Measurements from ENCODE around the gene ARL6IP5.
A peak's percentile ranks its signal among the peaks of the same experiment; 100 is the strongest.

ARL6IP5 gene, protein sequence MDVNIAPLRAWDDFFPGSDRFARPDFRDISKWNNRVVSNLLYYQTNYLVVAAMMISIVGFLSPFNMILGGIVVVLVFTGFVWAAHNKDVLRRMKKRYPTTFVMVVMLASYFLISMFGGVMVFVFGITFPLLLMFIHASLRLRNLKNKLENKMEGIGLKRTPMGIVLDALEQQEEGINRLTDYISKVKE

DNA sequence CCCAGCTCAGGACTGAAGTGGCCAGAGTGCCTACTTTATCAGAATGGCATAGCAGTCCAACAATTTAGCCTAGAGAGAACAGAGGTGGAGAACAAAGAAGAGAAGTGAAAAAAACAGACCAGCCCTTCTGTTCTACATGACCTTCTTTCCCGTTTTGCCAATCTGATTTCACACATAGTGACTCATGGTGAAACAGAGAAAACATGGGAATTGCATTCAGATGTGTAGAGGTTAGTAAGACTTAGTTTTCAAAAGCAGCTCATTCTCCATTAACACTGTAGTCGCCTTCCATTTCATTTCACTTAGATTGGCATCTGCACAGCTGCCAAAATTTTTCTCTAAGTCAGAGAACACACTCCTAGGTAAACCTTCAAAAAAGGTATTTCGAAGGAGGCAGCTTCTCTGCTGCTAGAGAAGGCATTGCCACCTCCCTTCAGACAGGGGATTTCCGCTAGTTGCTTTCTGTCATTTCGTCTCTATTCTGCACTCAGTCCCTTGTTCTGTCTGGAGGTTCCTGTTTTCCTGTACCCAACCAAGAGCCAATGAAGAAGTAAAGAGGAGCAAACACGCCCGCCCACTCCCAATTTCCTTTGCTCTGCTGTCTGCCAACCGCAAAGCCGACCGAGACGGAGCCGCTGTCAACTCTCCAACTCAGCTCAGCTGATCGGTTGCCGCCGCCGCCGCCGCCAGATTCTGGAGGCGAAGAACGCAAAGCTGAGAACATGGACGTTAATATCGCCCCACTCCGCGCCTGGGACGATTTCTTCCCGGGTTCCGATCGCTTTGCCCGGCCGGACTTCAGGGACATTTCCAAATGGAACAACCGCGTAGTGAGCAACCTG lies at the start of gene ARL6IP5:
Gene ARL6IP5 (plus strand): TSS at position 612 of the 842 bp plus-strand sequence. CDS start 111 bp downstream, at position 723.
- peak; percentile 99 for DNase-seq

DNA sequence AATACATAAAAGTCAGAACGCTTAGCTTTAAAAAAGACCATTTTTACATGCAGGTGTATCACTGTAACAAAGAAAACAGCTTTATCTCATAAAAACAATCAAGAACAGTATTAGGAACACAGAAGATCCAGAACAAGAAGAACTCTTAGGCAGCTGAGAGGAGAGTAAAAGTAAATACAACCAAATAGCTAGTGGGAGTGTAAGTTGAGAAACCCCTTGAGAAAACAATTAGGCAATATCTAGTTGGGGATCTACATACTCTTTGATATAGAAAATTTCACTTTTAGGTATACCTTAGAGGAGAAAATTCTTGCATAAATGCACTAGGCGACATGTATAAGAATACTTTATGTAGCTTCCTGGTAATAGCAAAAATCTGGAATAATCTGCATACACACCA lies 40.1 kb upstream of the ARL6IP5 start:
- DNase-seq: no peak

DNA sequence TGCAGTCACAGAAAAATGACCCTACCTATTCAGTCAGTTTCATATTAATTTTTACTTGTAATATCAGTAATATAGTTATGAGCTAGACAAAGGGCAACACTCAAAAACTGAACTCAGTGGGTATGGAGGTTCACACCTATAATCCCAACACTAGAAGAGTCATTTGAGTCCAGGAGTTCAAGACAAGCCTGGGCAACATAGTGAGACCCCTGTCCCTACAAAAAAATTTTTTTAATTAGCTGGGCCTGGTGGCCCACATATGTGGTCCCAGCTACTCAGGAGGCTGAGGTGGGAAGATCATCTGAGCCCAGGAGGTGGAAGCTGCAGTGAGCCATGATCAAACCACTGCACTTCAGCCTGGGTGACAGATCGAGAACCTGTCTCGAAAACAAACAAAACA lies 35.7 kb upstream of the ARL6IP5 start:
- no peak for DNase-seq

DNA sequence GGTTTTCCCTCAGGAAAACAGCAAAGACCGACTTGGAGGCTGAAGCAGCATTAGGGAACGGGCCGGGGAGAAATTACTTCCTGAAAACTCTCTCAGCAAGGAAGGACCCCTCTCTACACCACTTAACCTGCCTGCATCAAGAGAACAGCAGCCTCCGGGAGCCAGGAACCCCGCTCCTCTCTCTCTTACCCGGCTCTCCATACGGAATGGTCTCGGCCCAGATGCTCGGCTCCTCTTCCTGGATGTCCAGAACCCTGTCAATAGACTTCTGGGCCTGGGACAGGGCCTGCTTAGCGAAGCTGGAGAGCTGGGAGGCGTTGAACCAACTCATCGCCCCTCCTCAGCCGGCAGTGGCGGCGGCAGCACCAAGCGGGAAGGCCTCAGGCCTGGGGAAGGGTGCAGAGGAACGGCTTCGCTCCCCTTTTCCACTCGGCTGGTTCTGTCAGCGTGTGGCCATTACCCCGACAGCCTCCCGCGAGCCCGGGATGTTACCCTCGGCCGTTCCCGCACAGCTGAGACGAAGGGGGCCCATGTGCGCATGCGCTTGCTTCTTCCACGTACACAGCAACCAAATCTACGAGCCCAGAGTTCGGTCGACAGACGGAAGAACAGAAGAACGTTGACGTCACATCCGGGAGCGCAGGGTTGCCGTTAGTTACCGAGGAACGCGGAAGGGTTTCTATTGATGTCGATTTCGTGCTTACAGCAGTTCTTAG lies 32.8 kb upstream of the ARL6IP5 start, which contains the start of gene TMF1:
Gene TMF1 (minus strand): TSS at position 578 of the 716 bp plus-strand sequence. CDS start 247 bp downstream, at position 331.
- peak; percentile 100 for DNase-seq

DNA sequence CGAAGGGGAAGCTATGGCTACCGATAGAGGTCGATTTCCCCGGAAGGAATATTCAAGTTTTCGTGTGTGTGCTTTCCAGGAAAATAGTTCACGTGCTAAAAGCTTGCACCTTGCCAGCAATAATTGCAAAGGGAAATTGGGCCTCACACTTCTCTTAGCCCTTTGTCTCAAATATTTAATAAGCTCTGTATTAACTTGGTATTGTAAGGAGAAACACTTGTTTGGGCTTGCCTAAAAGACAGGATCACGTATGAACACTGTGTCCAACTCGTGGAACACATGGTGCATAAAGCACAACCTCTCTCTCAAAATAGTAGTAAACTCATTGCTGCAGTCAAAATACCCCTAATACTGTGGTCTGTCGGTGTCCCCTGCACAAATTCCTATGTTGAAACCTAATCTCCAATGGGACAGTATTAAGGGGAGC lies 32.3 kb upstream of the ARL6IP5 start:
- DNase-seq: no peak

DNA sequence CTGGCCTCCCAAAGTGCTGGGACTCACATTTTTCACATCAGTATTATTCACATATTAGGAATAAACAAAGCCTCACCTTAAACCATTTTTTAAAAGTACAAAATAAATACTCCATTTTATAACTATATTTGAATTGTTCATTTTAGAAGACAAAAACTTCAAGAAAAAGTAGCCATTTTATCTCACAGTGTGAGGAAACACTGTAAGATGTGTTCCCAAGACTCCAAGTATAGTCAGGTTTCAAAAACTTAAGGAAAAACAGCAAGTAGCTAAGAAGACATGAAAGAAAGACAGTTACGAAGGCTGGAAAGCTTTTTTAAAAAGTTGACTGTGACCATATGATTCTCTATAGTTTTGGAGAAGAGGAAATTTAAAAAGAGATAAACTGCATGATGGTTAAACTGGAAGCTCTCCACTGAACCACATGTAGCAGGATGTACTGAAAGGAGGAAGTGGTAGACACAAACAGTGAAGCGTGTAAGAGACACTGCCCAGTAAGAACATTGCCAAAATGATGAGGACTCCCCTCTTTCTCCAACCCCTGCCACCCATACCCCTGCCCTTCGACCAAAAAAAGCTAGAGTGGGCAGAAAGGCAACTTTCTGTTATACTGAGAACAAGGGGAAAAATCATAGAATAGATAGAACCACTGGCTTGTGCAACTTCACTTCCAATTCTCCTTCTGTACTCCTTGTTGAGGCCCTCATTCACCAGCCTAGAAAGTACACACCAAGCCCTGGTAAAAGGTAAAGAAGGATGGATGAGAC lies 26.4 kb upstream of the ARL6IP5 start:
- DNase-seq: peak; percentile 85

DNA sequence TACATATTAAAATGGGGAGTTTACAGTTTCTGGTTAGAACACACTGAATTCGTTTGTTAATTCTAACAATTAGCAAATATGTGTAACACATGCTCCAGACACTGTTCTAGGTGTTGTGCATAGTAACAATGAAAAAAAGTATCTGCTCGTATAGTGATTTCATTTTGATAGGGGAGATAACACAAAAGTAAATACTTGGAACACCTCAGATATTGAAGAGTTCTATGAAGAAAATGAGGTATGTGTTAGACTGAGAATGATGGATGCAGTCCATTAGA lies 25.9 kb upstream of the ARL6IP5 start:
- DNase-seq: no peak

DNA sequence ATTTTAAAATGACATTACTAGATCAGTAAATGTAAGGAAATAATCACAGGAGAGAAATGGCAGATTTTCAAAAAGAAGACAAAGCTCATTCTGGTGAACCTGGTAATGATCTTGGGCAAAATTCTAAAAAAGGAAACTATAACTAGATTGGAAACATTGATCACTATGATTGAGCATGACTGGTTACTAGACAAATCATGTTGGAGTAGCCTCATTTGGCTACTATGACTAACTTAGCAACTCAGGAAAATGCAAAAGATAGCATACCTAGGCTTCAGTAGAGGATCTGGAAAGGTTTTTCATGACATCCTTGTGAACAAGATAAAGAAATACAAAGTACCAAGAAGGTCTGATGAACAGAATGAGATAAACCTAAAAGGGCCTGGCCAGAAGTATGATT lies 25.0 kb upstream of the ARL6IP5 start:
- DNase-seq: no peak

DNA sequence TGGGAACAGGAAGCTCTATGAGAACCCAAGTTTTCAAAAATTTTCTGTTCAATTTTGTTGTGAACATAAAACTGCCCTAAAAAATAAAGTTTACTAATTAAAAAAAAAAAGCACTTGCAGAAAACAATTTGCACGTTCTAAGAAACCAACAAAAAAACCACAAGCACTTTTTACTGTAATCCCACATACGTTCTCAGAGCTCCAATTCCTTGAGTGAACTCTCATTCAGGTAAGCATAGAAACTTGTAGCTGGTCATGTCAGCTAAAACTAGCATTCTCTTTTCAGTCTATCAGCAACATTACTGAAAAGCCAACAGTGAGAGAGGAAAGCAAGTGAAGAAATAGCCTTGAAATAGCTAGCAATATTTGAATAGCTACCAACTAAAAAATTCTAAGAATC lies 21.1 kb upstream of the ARL6IP5 start:
- no peak for DNase-seq

DNA sequence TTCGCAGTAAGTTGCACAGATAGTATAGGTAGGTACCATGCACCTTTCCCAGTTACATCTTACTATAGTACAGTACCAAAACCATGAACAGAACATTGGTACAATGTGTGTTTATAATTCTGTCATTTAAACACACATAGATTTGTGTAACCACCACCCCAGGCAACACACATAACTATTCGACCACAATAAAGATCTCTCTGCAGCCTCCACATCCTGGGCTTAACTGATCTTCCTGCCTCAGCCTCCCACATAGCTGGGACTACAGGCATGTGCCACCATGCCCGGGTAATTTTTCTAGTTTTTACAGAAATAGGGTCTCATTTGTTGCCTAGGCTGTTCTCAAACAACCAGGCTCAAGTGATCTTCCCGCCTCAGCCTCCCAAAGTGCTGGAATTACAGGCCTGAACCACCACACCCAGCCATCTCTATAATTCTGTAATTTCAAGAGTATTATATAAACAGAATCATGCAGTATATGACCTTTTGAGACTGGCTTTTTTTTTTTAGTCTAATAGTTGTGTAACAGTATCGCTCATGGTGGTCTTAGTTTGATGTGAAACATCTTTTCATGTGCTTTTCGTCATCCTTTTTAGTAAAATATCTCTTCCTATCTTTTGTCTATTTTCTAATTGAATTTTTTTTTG lies 19.3 kb upstream of the ARL6IP5 start:
- no peak for DNase-seq

DNA sequence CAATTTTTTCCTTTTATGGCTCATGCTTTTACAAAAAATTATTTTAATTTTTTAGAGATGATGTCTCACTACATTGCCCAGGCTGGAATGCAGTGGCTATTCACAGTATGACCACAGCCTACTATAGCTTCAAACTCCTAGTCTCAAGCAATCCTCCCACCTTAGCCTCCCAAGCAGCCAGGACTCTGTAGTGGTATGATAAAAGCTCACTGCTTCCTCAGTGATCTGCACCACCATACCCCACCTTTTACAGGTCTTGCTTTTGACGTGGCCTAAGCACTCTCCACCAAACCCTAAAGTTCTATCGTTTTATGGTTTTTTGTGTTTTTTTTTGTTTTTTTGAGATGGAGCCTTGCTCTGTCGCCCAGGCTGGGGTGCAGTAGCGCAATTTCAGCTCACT lies 18.6 kb upstream of the ARL6IP5 start:
- DNase-seq: no peak

DNA sequence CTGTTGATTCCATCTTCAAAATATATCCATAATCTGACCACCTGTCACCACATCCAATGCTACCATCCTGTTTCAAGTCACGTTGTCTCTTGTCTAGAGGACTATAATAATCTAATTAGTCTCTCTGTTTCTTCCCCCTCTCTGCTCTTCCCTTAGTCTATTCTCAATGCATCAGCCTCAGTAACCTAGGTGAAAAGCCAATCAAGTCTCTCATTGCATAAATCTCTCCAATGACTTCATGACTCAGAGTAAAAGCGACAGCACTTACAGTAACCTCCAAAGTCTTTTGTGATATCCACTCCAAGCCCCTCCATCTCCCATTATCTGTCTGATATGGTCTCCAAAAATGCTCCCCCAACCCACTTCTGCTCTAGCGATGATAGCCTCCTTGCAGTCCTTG lies 11.8 kb upstream of the ARL6IP5 start:
- DNase-seq: no peak

DNA sequence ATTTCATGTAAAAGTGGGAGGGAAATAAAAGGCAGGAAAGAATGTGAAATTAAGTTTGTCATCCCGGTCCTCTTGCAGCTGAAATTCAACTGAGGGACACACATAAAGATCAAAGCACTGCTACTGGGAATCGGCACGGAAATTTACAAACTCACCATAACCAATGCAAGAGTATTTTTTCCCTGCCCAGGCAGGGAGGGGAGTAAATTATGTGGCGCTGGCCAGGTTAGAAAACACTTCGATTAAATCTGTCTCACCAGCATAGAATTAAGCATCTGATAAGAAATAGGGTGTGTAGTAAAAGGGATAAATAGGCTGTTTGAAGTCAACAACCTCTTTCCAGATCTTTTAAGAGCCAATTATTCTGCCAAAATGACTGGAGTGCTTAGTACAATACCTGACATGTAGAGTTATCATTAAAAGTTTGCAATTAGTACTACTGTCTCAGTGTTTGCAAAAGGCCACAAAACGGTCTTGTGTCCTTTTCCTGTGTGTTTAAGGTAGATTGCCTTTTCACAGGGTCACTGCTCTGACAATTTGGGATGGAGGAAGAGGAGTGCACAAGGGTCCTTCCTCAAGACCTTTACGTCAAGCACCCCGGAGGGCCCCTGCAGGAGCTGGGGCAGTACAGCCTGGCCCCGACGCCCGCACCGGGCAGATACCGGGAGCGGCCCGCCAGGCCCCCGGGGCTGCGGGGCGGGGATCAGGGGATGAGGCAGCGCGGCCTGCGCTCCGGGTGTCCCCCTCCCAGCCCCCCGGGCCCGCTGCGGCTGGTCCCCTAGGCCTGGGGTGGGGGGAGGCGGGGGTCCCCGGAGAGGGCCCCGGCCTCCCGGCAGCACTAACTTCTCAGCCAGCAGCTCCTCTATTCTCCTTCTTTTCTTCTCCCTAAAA lies 5.2 kb upstream of the ARL6IP5 start:
- peak; percentile 44 for DNase-seq

DNA sequence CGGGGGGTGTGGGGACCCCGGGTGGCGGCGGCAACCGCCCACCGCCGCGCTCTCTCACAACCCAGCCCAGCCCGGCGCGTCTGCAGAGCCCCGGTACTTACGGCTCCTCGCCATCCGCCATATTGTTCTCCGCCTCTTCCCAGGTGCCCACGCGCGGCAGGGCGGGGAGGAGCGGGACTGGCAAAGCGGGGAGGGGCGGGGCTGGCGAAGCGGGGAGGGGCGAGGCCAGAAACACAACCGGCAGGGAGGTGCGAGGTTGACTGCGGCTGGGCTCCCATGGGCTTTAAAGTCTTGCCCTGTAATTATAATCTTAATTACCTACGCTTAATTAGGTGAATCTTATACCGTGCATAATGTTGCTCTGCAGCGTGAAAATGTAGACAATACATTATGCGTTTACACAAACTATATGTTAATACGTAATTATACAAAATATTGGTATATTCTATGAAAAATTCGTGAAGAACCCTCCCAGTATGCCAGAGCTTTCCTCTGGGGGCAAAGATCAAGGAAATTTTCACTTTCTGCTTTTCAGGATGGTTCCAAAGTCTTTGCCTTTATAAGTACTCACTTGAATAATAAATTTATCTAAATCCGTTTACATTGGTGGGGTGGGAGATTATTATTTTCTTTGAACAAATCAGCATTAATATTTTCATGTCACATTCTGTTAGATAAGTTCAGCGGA lies 4.4 kb upstream of the ARL6IP5 start, which contains the start of gene UBA3:
Gene UBA3 (minus strand): TSS at position 133 of the 688 bp plus-strand sequence. CDS start 12 bp downstream, at position 121.
- peak; percentile 97 for DNase-seq

DNA sequence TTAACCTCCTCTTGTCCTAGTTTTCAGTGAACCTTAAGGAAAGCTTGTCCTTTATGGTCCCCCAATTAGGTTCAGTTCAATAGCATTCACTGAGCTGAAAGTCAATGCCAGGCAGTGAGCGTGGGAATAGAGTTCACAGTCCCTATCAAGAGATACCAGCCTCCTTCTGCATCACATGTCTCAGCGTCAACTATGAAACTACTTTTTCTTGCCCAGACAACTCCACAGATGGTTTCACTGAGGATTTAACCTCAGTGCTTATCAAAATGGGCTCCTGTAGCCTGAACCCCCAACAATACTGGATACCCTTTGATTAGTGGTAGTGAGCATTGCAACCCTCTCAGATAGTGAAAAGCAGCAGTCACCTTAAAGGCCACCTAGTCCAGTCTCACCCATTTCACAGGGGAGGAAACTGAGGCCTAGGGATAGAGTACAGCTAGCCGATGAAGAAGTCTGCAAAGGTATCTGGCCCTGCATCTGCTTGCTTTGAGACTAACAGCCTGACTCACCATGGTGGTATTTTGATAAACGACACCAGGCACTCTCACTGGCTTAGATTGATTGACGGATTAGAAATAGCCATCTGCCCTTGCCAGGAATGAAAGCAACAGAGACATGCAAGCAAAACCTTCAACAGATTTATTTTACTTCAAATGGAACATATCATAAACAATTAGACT lies 3.0 kb upstream of the ARL6IP5 start:
- peak; percentile 79 for DNase-seq

DNA sequence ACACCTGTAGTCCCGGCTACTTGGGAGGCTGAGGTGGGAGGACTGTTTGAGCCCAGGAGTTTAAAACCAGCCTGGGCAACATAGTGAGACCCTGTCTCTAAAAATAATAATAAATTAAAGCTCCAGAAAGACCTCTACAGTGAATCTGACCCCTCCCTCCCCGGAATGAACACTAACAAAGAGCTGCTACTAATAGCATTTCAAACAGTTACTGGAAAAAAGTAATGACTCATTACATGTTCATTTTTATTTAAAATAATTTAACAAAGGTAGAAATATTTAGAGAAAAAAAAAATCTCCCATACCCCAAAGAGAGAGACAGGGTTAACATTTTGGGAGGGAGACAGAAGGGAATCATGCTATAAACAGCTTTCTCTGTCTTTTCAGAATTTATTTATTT lies 2.4 kb upstream of the ARL6IP5 start:
- DNase-seq: no peak

DNA sequence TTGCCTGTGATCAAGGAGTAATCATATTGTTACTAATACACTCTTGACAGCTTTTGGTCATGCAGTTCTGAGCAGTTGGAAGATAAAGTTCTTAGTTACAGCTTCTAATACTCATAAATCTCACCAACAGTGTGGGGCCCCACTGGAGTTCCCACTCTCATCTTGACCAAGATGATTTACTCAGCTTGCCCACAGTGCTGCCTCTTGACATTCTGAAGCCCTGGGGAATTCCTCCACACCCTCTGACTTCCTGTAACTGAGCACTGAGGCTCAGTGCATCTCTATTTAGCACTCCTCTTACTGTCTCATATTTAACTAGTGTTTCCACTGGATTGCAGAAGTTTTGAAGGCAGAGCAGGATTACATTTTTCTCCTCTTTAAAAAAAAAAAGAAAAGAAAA lies 1.9 kb upstream of the ARL6IP5 start:
- DNase-seq: peak; percentile 58

DNA sequence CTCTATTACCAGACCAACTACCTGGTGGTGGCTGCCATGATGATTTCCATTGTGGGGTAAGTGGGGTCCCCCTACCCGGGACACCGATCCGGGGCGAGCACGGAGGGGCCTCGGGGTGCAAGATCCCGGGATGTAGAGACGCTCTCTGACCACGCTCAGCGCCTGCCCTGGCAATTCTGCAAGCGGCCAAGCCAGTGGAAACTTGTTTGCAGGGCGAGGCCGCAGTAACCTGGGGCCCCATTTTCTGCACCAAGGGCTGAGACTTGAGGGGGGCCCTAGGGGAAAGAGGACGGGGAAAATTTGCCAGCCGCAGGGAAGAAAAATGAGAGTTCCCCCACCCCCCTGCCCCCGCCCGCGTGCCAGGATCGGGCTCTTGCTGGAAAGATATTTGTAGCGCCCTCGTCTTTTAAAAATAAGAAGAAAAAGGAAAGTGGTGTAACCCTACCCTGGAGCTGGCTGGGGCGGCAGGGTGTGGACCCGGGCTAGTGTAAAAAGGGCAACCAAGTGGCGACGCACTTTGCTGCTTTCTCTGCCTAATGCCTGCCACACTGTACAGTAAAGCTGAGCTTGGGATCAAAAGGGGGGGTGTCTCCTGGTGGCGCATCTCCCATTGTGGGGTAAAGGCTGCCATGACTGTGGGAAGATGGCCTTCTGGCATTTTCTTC lies 563 bp downstream of the ARL6IP5 start:
- DNase-seq: peak; percentile 54

All from hematopoietic multipotent progenitor cell treated with erythropoietin and hydrocortisone succinate and interleukin-3 and kit ligand, for 4 days (in vitro differentiated cells).